IMR-90 (cell line): ENCODE results near the gene LRRC8C. TPM values are rescaled to one million over a fixed set of nuclear protein-coding genes. Genes with fewer than 3 reads are reported as not detected.

ENCODE experiments used
- ATAC-seq: fragments of 200-7000 bp; cut with Tn5 transposase; 2 replicates; pipeline ENCODE4 v1.9.1; 2020; ENCODE audit warnings: low read depth, mild to moderate bottlenecking, moderate library complexity
- BruUV-seq: library from RNA; stranded (reverse); fragments of 400-500 nt; replicated peaks from 2 replicates; lab custom pipeline; 2021; lab: Mats Ljungman, UMichigan
- CTCF ChIA-PET: fragments of 300-600 bp; formaldehyde crosslinking; extraction: SDS; loops from one replicate; lab custom pipeline; 2021; ENCODE audit warnings: antibody characterized with exemption; lab: Yijun Ruan, JAX
- POLR2A ChIA-PET: fragments of 300-600 bp; sonication (Branson Sonifier 250); formaldehyde crosslinking; loops from one replicate; lab custom pipeline; 2022; ENCODE audit warnings: antibody characterized with exemption; ENCODE audit not compliant: unreplicated experiment; lab: Charles Lee
- DNase-seq: peaks from one replicate; pipeline ENCODE4 v3.0.0; 2013
- H2AFZ ChIP-seq: replicated peaks from 2 replicates; pipeline ENCODE3; 2013; ENCODE audit warnings: low read length, mild to moderate bottlenecking; ENCODE audit not compliant: poor library complexity
- H2AK5ac ChIP-seq: 2 replicates; pipeline ENCODE4 v1.6.1; 2013; ENCODE audit warnings: low read depth, low read length, inconsistent platforms
- H2AK9ac ChIP-seq: replicated peaks from 2 replicates; pipeline ENCODE3; 2013; ENCODE audit warnings: mild to moderate bottlenecking, low read depth, low read length, moderate library complexity; ENCODE audit not compliant: poor library complexity
- H2BK120ac ChIP-seq: 2 replicates; pipeline ENCODE4 v1.6.1; 2013; ENCODE audit warnings: low read depth, low read length, inconsistent platforms
- H2BK15ac ChIP-seq: 3 replicates; pipeline ENCODE4 v1.6.1; 2013; ENCODE audit warnings: low read depth, low read length, inconsistent platforms
- H2BK20ac ChIP-seq: 2 replicates; pipeline ENCODE4 v1.6.1; 2013; ENCODE audit warnings: low read depth, mild to moderate bottlenecking, inconsistent platforms, low read length, moderate library complexity
- H2BK5ac ChIP-seq: 2 replicates; pipeline ENCODE4 v1.6.1; 2013; ENCODE audit warnings: mild to moderate bottlenecking, low read depth, low read length, inconsistent platforms; ENCODE audit not compliant: poor library complexity, severe bottlenecking
- H3K14ac ChIP-seq: replicated peaks from 2 replicates; pipeline ENCODE4 v1.6.1; 2013; ENCODE audit warnings: low read depth, low read length, inconsistent platforms
- H3K18ac ChIP-seq: 2 replicates; pipeline ENCODE4 v1.6.1; 2013; ENCODE audit warnings: low read depth, low read length, control low read depth
- H3K23ac ChIP-seq: 2 replicates; pipeline ENCODE4 v1.6.1; 2013; ENCODE audit warnings: low read depth, low read length, inconsistent platforms
- H3K27ac ChIP-seq: 2 replicates; pipeline ENCODE4 v1.5.1; 2013; ENCODE audit warnings: mild to moderate bottlenecking, control low read depth, low read length; ENCODE audit not compliant: insufficient read depth
- H3K27me3 ChIP-seq: 2 replicates; pipeline ENCODE4 v1.6.1; 2013; ENCODE audit warnings: low read length; ENCODE audit not compliant: control insufficient read depth, insufficient read depth
- H3K36me3 ChIP-seq: 2 replicates; pipeline ENCODE4 v1.6.1; 2013; ENCODE audit warnings: low read length, mixed read lengths; ENCODE audit not compliant: control insufficient read depth, insufficient read depth
- H3K4ac ChIP-seq: 2 replicates; pipeline ENCODE4 v1.6.1; 2013; ENCODE audit warnings: low read depth, low read length, inconsistent platforms
- H3K4me1 ChIP-seq: 2 replicates; pipeline ENCODE4 v1.6.1; 2013; ENCODE audit warnings: low read length, mixed read lengths; ENCODE audit not compliant: control insufficient read depth, insufficient read depth
- H3K4me2 ChIP-seq: 2 replicates; pipeline ENCODE4 v1.6.1; 2013; ENCODE audit warnings: low read depth, mild to moderate bottlenecking, control low read depth, low read length, moderate library complexity
- H3K4me3 ChIP-seq: 2 replicates; pipeline ENCODE4 v1.5.1; 2013; ENCODE audit warnings: low read depth, mild to moderate bottlenecking, control low read depth, low read length, moderate library complexity; ENCODE audit not compliant: insufficient read depth
- H3K56ac ChIP-seq: 2 replicates; pipeline ENCODE4 v1.6.1; 2013; ENCODE audit warnings: low read length, inconsistent platforms; ENCODE audit not compliant: insufficient read depth; ENCODE audit errors: extremely low read depth
- H3K79me1 ChIP-seq, 2 experiments: 2 replicates each; pipeline ENCODE4 v1.6.1; 2013; ENCODE audit warnings: low read length in 2 of 2, inconsistent platforms in 1 of 2, low read depth in 1 of 2
- H3K9ac ChIP-seq: 2 replicates; pipeline ENCODE4 v1.6.1; 2013; ENCODE audit warnings: low read depth, low read length, control low read depth
- H3K9me1 ChIP-seq: 2 replicates; pipeline ENCODE4 v1.6.1; 2013; ENCODE audit warnings: low read length, inconsistent platforms; ENCODE audit not compliant: insufficient read depth
- H3K9me3 ChIP-seq: 2 replicates; pipeline ENCODE4 v1.6.1; 2013; ENCODE audit warnings: low read length; ENCODE audit not compliant: control insufficient read depth, insufficient read depth
- H4K20me1 ChIP-seq: 2 replicates; pipeline ENCODE4 v1.6.1; 2013; ENCODE audit warnings: low read length, inconsistent platforms; ENCODE audit not compliant: insufficient read depth
- H4K5ac ChIP-seq: 2 replicates; pipeline ENCODE4 v1.6.1; 2013; ENCODE audit warnings: mild to moderate bottlenecking, low read depth, low read length, control low read depth
- H4K8ac ChIP-seq, 2 experiments: 2 replicates each; pipeline ENCODE4 v1.6.1; 2013; ENCODE audit warnings: low read depth in 2 of 2, low read length in 2 of 2, control low read depth in 1 of 2, inconsistent platforms in 1 of 2
- H4K91ac ChIP-seq: 2 replicates; pipeline ENCODE4 v1.6.1; 2013; ENCODE audit warnings: low read depth, low read length, inconsistent platforms; ENCODE audit not compliant: insufficient read depth
- CEBPB ChIP-seq: IDR thresholded peaks from 2 replicates; pipeline ENCODE4 v1.6.1; 2012; ENCODE audit warnings: low read depth, low read length, improper control_type of control experiment
- CHD1 ChIP-seq: IDR thresholded peaks from 2 replicates; pipeline ENCODE4 v1.6.1; 2012; ENCODE audit warnings: low read depth, low read length, improper control_type of control experiment
- CTCF ChIP-seq: conservative IDR thresholded peaks from 2 replicates; pipeline ENCODE4 v1.5.1; 2012; ENCODE audit warnings: mild to moderate bottlenecking, low read depth, low read length, improper control_type of control experiment
- FOS ChIP-seq: fragments of 150-350 bp; IDR thresholded peaks from 2 replicates; pipeline ENCODE4 v1.6.1; 2016; ENCODE audit warnings: low read depth, low read length
- MAFK ChIP-seq: IDR thresholded peaks from 2 replicates; pipeline ENCODE4 v1.6.1; 2012; ENCODE audit warnings: low read depth, low read length, improper control_type of control experiment
- MAZ ChIP-seq: IDR thresholded peaks from 2 replicates; pipeline ENCODE4 v1.6.1; 2012; ENCODE audit warnings: low read depth, mild to moderate bottlenecking, low read length, improper control_type of control experiment, moderate library complexity, borderline replicate concordance
- MXI1 ChIP-seq: IDR thresholded peaks from 2 replicates; pipeline ENCODE4 v1.6.1; 2012; ENCODE audit warnings: low read depth, mild to moderate bottlenecking, low read length, moderate library complexity, borderline replicate concordance
- NFE2L2 ChIP-seq: fragments of 150-350 bp; IDR thresholded peaks from 2 replicates; pipeline ENCODE4 v1.6.1; 2016; ENCODE audit warnings: low read depth, mild to moderate bottlenecking, low read length
- RAD21 ChIP-seq: IDR thresholded peaks from 2 replicates; pipeline ENCODE4 v1.6.1; 2012; ENCODE audit warnings: low read length, improper control_type of control experiment
- RCOR1 ChIP-seq: IDR thresholded peaks from 2 replicates; pipeline ENCODE4 v1.6.1; 2012; ENCODE audit warnings: mild to moderate bottlenecking, low read length, improper control_type of control experiment; ENCODE audit not compliant: insufficient replicate concordance
- RFX5 ChIP-seq: IDR thresholded peaks from 2 replicates; pipeline ENCODE4 v1.8.0; 2012; ENCODE audit warnings: low read depth, mild to moderate bottlenecking, low read length, moderate library complexity
- SMC3 ChIP-seq: fragments of 150-350 bp; IDR thresholded peaks from 2 replicates; pipeline ENCODE4 v1.6.1; 2016; ENCODE audit warnings: low read depth, mild to moderate bottlenecking, antibody characterized with exemption, low read length, moderate library complexity
- WGBS, 2 experiments: methylation state at CpG; one replicate each; pipeline versions ENCODE4 v1.1.5 to v1.1.7; 2013; ENCODE audit warnings: missing lambda C conversion rate in 2 of 2; ENCODE audit not compliant: insufficient read length in 1 of 2; ENCODE audit errors: extremely low coverage in 2 of 2; 5-methylcytosine and 5-hydroxymethylcytosine counted together
- dilution Hi-C: fragments of 300-500 bp; cut with HindIII; formaldehyde crosslinking; loops from one replicate; pipeline ENCODE4 v1.14.3; 2018; ENCODE audit warnings: low sequenced_read_pairs; ENCODE audit not compliant: unreplicated experiment
- in situ Hi-C: fragments of 300-500 bp; cut with MboI; formaldehyde crosslinking; loops from 3 replicates; pipeline ENCODE4 v1.14.3; 2019; ENCODE audit warnings: low sequenced_read_pairs, inconsistent platforms, mixed read lengths
- intact Hi-C: fragments of 100-400 bp; cut with micrococcal nuclease; formaldehyde crosslinking; loops from 2 replicates; pipeline ENCODE4 v1.10.0; 2022
- polyA plus RNA-seq, 3 experiments: library from polyadenylated mRNA; depleted of rRNA; stranded (reverse); fragments of >200 nt; gene quantifications; 2 replicates each; pipeline ENCODE4 v1.2.3, GENCODE V29; 2012; ENCODE audit warnings: low replicate concordance in 1 of 3
- total RNA-seq: library from RNA; depleted of rRNA; stranded (reverse); fragments of >200 nt; gene quantifications from 2 replicates; pipeline ENCODE4 v1.2.3, GENCODE V29; 2012
- TF ChIP-seq, protein P1 (sequence below): fragments of 150-350 bp; IDR thresholded peaks from 2 replicates; pipeline ENCODE4 v1.6.1; 2017; ENCODE audit warnings: mild to moderate bottlenecking, antibody characterized with exemption, low read length, low read depth

LRRC8C gene
- total and polyA plus RNA-seq, 2 of the 4 experiments (the other 2 are of a cell fraction) = 6.5 to 12.9 TPM

- Histone ChIP-seq H2AK5ac (no peak overlapping the region), H3K9me3 (no peaks in the 10 kb centered on the region), H3K4ac (no peak overlapping the region), H4K20me1 (peaks cover 22% of the 10 kb centered on the region), H3K23ac (peak overlapping the region; percentile 63; the same call in 1 of the 2 replicates), H4K8ac (no peak overlapping the region), H3K18ac (0 out of 2 replicates have a peak overlapping the region, but pooled peaks have one; percentile 35), H2BK120ac (0 out of 2 replicates have a peak overlapping the region, but pooled peaks have one; percentile 22), H4K5ac (no peak overlapping the region), H3K4me2 (0 out of 2 replicates have a peak overlapping the region, but pooled peaks have one; percentile 31), H2BK20ac (no peak overlapping the region), H2BK15ac (no peak overlapping the region), H3K27ac (no peak overlapping the region), H2AK9ac (no peak overlapping the region), H3K9me1 (peaks cover 13% of the 10 kb centered on the region), H3K9ac (no peak overlapping the region), H3K36me3 (peaks cover 5% of the 10 kb centered on the region; the same call in 1 of the 2 replicates), H2AFZ (no peak overlapping the region), H4K91ac (no peak overlapping the region), H3K79me1 (peaks cover 32 to 61% of the 10 kb centered on the region in 2 experiments), H3K27me3 (no peaks in the 10 kb centered on the region), H3K4me1 (peaks cover 7% of the 10 kb centered on the region), H2BK5ac (no peak overlapping the region), H3K4me3 (no peak overlapping the region), H3K56ac (no peak overlapping the region), H3K14ac (no peak overlapping the region)
- WGBS, 2 experiments = no CpG with 5 or more reads among the region's 5 CpGs
- DNase-seq = no peak
- dilution Hi-C loops = no loop called here
- ATAC-seq = no peak
- BruUV-seq = no TSS peak
- intact Hi-C loops = no loop called here
- ChIA-PET POLR2A (no interaction called here), CTCF (interaction anchor here (1.3 kb wide), 1 partner anchor 104 kb away, joined by 3 read pairs; no protein-coding TSS in a partner anchor)
- no peak for TF ChIP-seq RAD21
- TF ChIP-seq RFX5 = no peak
- no peak for TF ChIP-seq SMC3
- TF ChIP-seq NFE2L2 = no peak
- no peak for TF ChIP-seq CHD1
- no peak for TF ChIP-seq MXI1
- TF ChIP-seq MAFK = no peak
- TF ChIP-seq RCOR1 = no peak
- no peak for TF ChIP-seq MAZ
- TF ChIP-seq CTCF = no peak
- TF ChIP-seq FOS = no peak
- no peak for TF ChIP-seq CEBPB
- TF ChIP-seq, protein P1, sequence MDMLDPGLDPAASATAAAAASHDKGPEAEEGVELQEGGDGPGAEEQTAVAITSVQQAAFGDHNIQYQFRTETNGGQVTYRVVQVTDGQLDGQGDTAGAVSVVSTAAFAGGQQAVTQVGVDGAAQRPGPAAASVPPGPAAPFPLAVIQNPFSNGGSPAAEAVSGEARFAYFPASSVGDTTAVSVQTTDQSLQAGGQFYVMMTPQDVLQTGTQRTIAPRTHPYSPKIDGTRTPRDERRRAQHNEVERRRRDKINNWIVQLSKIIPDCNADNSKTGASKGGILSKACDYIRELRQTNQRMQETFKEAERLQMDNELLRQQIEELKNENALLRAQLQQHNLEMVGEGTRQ = no peak
- in situ Hi-C loops = no loop called here
Observed at GRCh38 chr1:89659322-89660081, 26.6 kb downstream of the LRRC8C start.
